SU-DHL-6 (cell line): Measurements from ENCODE around the gene ZNF44.

ENCODE experiments used
- EZH2phosphoT487 ChIP-seq: fragments of 200-600 bp; sonication (generic), shearing (Covaris generic); conservative IDR thresholded peaks from 2 replicates; pipeline ENCODE4 v1.6.1; 2018; ENCODE audit warnings: mild to moderate bottlenecking, antibody characterized with exemption, low read length, moderate library complexity, mixed read lengths
- TF ChIP-seq, protein P1 (sequence below): fragments of 200-600 bp; sonication (generic); IDR thresholded peaks from one replicate; pipeline ENCODE4 v1.5.1; 2017; ENCODE audit warnings: antibody characterized with exemption, mild to moderate bottlenecking, low read length, moderate library complexity; ENCODE audit not compliant: insufficient read depth, poor library complexity, severe bottlenecking

DNA sequence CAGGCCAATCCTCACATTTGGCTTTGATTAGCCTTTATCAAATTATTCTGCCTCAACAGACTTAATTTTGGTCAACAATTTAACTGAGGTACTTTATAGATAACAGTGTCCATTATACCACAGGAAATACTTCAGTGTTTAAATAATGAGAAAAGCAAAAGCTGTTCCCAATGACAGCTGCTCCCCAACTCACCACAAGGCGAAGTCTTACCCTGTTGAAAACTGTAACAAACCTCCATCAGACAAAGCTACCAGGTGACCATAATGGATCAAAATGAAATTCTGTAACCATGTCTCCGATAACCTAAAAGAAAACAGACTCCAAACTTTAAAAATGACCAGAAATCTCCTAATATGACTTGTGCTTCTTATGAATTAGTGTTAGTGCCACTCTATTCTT lies 50.3 kb downstream of the ZNF44 start:
- TF ChIP-seq, protein P1, sequence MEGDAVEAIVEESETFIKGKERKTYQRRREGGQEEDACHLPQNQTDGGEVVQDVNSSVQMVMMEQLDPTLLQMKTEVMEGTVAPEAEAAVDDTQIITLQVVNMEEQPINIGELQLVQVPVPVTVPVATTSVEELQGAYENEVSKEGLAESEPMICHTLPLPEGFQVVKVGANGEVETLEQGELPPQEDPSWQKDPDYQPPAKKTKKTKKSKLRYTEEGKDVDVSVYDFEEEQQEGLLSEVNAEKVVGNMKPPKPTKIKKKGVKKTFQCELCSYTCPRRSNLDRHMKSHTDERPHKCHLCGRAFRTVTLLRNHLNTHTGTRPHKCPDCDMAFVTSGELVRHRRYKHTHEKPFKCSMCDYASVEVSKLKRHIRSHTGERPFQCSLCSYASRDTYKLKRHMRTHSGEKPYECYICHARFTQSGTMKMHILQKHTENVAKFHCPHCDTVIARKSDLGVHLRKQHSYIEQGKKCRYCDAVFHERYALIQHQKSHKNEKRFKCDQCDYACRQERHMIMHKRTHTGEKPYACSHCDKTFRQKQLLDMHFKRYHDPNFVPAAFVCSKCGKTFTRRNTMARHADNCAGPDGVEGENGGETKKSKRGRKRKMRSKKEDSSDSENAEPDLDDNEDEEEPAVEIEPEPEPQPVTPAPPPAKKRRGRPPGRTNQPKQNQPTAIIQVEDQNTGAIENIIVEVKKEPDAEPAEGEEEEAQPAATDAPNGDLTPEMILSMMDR = peak; percentile 14
- no peak for TF ChIP-seq EZH2phosphoT487
